GM12878 (cell line): ENCODE data around the gene LCAT. TPM values are rescaled to one million over a fixed set of nuclear protein-coding genes. Genes with fewer than 3 reads are reported as not detected.
A peak's percentile ranks its signal among the peaks of the same experiment; 100 is the strongest.

Source experiments
- ATAC-seq: fragments of 200-7000 bp; cut with Tn5 transposase; 3 replicates; pipeline ENCODE4 v1.9.1; 2020; ENCODE audit warnings: mild to moderate bottlenecking, moderate library complexity
- BruUV-seq: library from RNA; stranded (reverse); fragments of 400-500 nt; replicated peaks from 2 replicates; lab custom pipeline; 2021; lab: Mats Ljungman, UMichigan
- CTCF ChIA-PET: fragments of 300-600 bp; sonication (Branson Sonifier 250); formaldehyde crosslinking; extraction: SDS; loops from one replicate; lab custom pipeline; 2021; ENCODE audit warnings: inconsistent platforms; lab: Yijun Ruan, JAX
- POLR2A ChIA-PET: fragments of 350-600 bp; formaldehyde crosslinking; extraction: SDS; loops from one replicate; lab custom pipeline; 2021; ENCODE audit warnings: inconsistent platforms; lab: Charles Lee
- RAD21 ChIA-PET: fragments of 300-600 bp; sonication (Branson Sonifier 250); formaldehyde crosslinking; loops from one replicate; lab custom pipeline; 2023; ENCODE audit warnings: antibody characterized with exemption; ENCODE audit not compliant: unreplicated experiment; lab: Charles Lee
- SMC1A ChIA-PET: fragments of 300-600 bp; sonication (Branson Sonifier 250); formaldehyde crosslinking; loops from one replicate; lab custom pipeline; 2023; ENCODE audit not compliant: unreplicated experiment, uncharacterized antibody; lab: Charles Lee
- DNase-seq: peaks from one replicate; pipeline ENCODE4 v3.0.0-alpha.2; 2011; ENCODE audit warnings: low read depth, low spot score
- FAIRE-seq: peaks from 3 replicates; lab custom pipeline; 2011; peaks lifted over from hg19 to GRCh38; lab: Jason Lieb, UNC
- H2AFZ ChIP-seq: 2 replicates; pipeline ENCODE4 v1.6.0; 2011; ENCODE audit warnings: low read depth, low read length, control low read depth; ENCODE audit not compliant: control insufficient read depth
- H3K27ac ChIP-seq: 2 replicates; pipeline ENCODE4 v1.5.1; 2011; ENCODE audit warnings: control low read depth; ENCODE audit not compliant: control insufficient read depth, insufficient read depth
- H3K27me3 ChIP-seq, 2 experiments: replicated peaks in 1 of 2; 2 replicates each; pipeline versions ENCODE4 v1.6.0 to v1.6.1; 2011; ENCODE audit warnings: low read length in 1 of 2; ENCODE audit not compliant: control insufficient read depth in 2 of 2, insufficient read depth in 2 of 2
- H3K36me3 ChIP-seq, 2 experiments: 2 replicates each; pipeline ENCODE4 v1.5.1; 2011; ENCODE audit warnings: low read length in 1 of 2; ENCODE audit not compliant: control insufficient read depth in 2 of 2, insufficient read depth in 2 of 2
- H3K4me1 ChIP-seq: 2 replicates; pipeline ENCODE4 v1.6.1; 2011; ENCODE audit warnings: mild to moderate bottlenecking, low read length, moderate library complexity, mixed read lengths; ENCODE audit not compliant: control insufficient read depth, insufficient read depth
- H3K4me2 ChIP-seq: 2 replicates; pipeline ENCODE4 v1.6.0; 2011; ENCODE audit warnings: control low read depth; ENCODE audit not compliant: control insufficient read depth, insufficient read depth
- H3K4me3 ChIP-seq: fragments of 200-600 bp; sonication (generic); 2 replicates; pipeline ENCODE4 v1.5.1; 2016
- H3K79me2 ChIP-seq: 2 replicates; pipeline ENCODE4 v1.6.0; 2011; ENCODE audit warnings: low read length; ENCODE audit not compliant: control insufficient read depth, insufficient read depth
- H3K9ac ChIP-seq: 2 replicates; pipeline ENCODE4 v1.8.0; 2011; ENCODE audit warnings: low read length, control low read depth, mixed read lengths; ENCODE audit not compliant: control insufficient read depth, insufficient read depth
- H3K9me3 ChIP-seq: replicated peaks from 3 replicates; pipeline ENCODE4 v1.5.1; 2011; ENCODE audit warnings: mild to moderate bottlenecking, low read length; ENCODE audit not compliant: control insufficient read depth, insufficient read depth
- H4K20me1 ChIP-seq: 2 replicates; pipeline ENCODE4 v1.6.0; 2011; ENCODE audit not compliant: control insufficient read depth, insufficient read depth
- CBX3 ChIP-seq: fragments of 200-600 bp; sonication (generic); IDR thresholded peaks from 2 replicates; pipeline ENCODE4 v1.6.1; 2016; ENCODE audit warnings: low read depth, borderline replicate concordance
- E2F4 ChIP-seq: IDR thresholded peaks from 2 replicates; pipeline ENCODE4 v1.6.1; 2012; ENCODE audit warnings: low read depth, low read length, improper control_type of control experiment
- EED ChIP-seq: sonication (generic); IDR thresholded peaks from 2 replicates; pipeline ENCODE4 v1.6.1; 2016; ENCODE audit warnings: antibody characterized with exemption, low read depth
- HCFC1 ChIP-seq: fragments of 150-350 bp; IDR thresholded peaks from 2 replicates; pipeline ENCODE4 v1.6.1; 2014; ENCODE audit warnings: low read length
- IRF3 ChIP-seq: fragments of 450-650 bp; IDR thresholded peaks from 2 replicates; pipeline ENCODE4 v1.6.1; 2014; ENCODE audit warnings: mild to moderate bottlenecking
- KDM1A ChIP-seq: fragments of 200-600 bp; sonication (generic); IDR thresholded peaks from 2 replicates; pipeline ENCODE4 v1.6.1; 2016; ENCODE audit warnings: borderline replicate concordance
- MYC ChIP-seq: IDR thresholded peaks from 2 replicates; pipeline ENCODE4 v1.6.1; 2011; ENCODE audit warnings: mild to moderate bottlenecking, low read length, moderate library complexity, inconsistent platforms; ENCODE audit not compliant: insufficient read depth, insufficient replicate concordance, insufficient read length, severe bottlenecking
- NBN ChIP-seq: fragments of 450-650 bp; IDR thresholded peaks from 2 replicates; pipeline ENCODE4 v1.6.1; 2016
- PAX5 ChIP-seq: IDR thresholded peaks from 2 replicates; pipeline ENCODE4 v1.6.1; 2011; ENCODE audit warnings: low read depth, low read length, borderline replicate concordance
- POLR2A ChIP-seq: IDR thresholded peaks from 2 replicates; pipeline ENCODE4 v1.6.1; 2011; ENCODE audit warnings: low read depth, mild to moderate bottlenecking, low read length
- RAD51 ChIP-seq: fragments of 450-650 bp; IDR thresholded peaks from 2 replicates; pipeline ENCODE4 v1.6.1; 2016; ENCODE audit warnings: moderate library complexity, mild to moderate bottlenecking, inconsistent platforms
- RFX5 ChIP-seq: IDR thresholded peaks from 2 replicates; pipeline ENCODE4 v1.6.1; 2011; ENCODE audit warnings: low read depth, low read length, improper control_type of control experiment
- SIN3A ChIP-seq: IDR thresholded peaks from 2 replicates; pipeline ENCODE4 v1.6.1; 2012; ENCODE audit warnings: low read depth, low read length, improper control_type of control experiment
- SIX5 ChIP-seq: IDR thresholded peaks from 2 replicates; pipeline ENCODE4 v1.6.1; 2011; ENCODE audit warnings: mild to moderate bottlenecking, low read depth, low read length, moderate library complexity; ENCODE audit not compliant: severe bottlenecking
- SPI1 ChIP-seq: IDR thresholded peaks from 2 replicates; pipeline ENCODE4 v1.6.1; 2011; ENCODE audit warnings: low read depth, mild to moderate bottlenecking, low read length, moderate library complexity, borderline replicate concordance; ENCODE audit not compliant: insufficient read depth
- SUPT20H ChIP-seq: IDR thresholded peaks from 2 replicates; pipeline ENCODE4 v1.6.1; 2011; ENCODE audit warnings: low read depth, mild to moderate bottlenecking, low read length, moderate library complexity, borderline replicate concordance; ENCODE audit not compliant: control insufficient read depth
- TCF7 ChIP-seq: IDR thresholded peaks from 2 replicates; pipeline ENCODE4 v1.6.1; 2014; ENCODE audit warnings: antibody characterized with exemption, borderline replicate concordance
- YBX1 ChIP-seq: fragments of 450-650 bp; IDR thresholded peaks from 2 replicates; pipeline ENCODE4 v1.6.1; 2016; ENCODE audit warnings: antibody characterized with exemption
- whole genome bisulfite sequencing: methylation state at CpG from one replicate; pipeline ENCODE4 v1.1.6; 2016; ENCODE audit warnings: low lambda C conversion rate; ENCODE audit not compliant: insufficient replicate concordance, insufficient coverage; ENCODE audit errors: missing lambda C conversion rate; 5-methylcytosine and 5-hydroxymethylcytosine counted together
- in situ Hi-C: fragments of 300-500 bp; cut with MboI; formaldehyde crosslinking; loops from 9 replicates; pipeline ENCODE4 v1.14.3; 2018; ENCODE audit warnings: mixed read lengths
- intact Hi-C: fragments of 100-400 bp; cut with micrococcal nuclease; formaldehyde crosslinking; loops from one replicate; pipeline ENCODE4 v1.14.2; 2022; ENCODE audit not compliant: unreplicated experiment
- polyA plus RNA-seq, 11 experiments: library from polyadenylated mRNA; depleted of rRNA in 4 of 11; unstranded in 6 of 11; stranded (reverse) in 5 of 11; fragments of >200 nt; fragmentation: Nextera tagmentation in 4 of 11; fragmentation: Illumina TruSeq in 1 of 11; extraction: Ambion mirVana in 4 of 11; extraction: Trizol in 1 of 11; gene quantifications; 1 replicate in 1 of 11; 2 replicates in 10 of 11; pipeline versions ENCODE4 v1.2.1 to v1.2.3, GENCODE V29; 2011 to 2016; ENCODE audit warnings: inconsistent platforms in 2 of 11, missing spikeins in 2 of 11, low read depth in 1 of 11
- total RNA-seq, 4 experiments: library from RNA; depleted of rRNA in 3 of 4; stranded (reverse); fragments of >200 nt in 3 of 4; fragmentation: Illumina TruSeq in 1 of 4; extraction: Trizol in 1 of 4; gene quantifications; 2 replicates each; pipeline versions ENCODE4 v1.2.1 to v1.2.3, GENCODE V29; 2013 to 2021
- TF ChIP-seq, protein P1 (sequence below): IDR thresholded peaks from 2 replicates; pipeline ENCODE4 v1.6.1; 2012; ENCODE audit warnings: low read depth, low read length, improper control_type of control experiment
- TF ChIP-seq, protein P2 (sequence below): IDR thresholded peaks from 2 replicates; pipeline ENCODE4 v1.6.1; 2011; ENCODE audit warnings: mild to moderate bottlenecking, low read depth, low read length, moderate library complexity; ENCODE audit not compliant: insufficient replicate concordance

Gene LCAT
- total and polyA plus RNA-seq, 10 of the 15 experiments (the other 5 are each of a cell fraction or from before 2014, with no cell fraction given), result 0.61 to 11.7 (median 3.3) TPM

DNA sequence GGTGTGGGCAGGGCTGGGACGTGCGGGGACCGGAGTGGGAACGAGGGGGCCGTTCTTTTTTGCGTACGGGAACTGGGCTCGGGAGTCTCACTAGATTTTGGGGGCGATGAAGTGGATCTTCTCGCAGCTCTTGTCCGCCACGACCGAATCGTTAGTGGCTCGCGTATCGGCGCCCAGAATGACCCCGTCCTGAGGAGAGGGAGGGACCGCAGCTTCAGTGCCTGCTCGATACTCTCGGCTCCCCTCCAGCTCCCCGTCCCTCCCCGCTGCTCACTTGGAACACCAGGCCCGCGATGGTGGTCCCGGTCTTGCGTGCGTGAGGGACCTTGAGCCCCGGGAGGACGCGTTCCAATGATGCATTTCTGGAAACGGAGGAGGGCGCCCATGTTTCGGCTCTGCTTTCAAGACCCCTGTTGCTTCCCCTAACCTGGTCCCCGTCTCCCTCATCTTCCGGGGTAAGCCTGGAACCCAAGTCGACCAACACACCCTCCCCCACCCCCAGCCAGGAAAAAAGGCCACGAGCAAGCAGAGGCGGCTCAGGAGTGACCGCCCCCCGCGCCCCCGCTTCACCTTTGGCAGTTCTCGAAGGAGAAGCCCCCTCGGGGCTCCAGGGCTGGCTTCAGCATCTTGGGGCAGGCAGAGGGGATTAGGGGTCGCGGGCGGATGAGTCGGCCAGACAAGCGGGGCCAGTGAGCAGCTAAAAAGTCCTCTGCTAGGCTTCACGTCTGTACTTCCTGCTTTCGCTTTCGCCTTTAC lies 7.6 kb downstream of the LCAT start, which contains the start of gene PSMB10:
PSMB10 (minus strand) TSS at position 727 of the 756 bp plus-strand sequence; CDS start at position 626, 101 bp downstream.
- DNase-seq (no peak), ATAC-seq (peak; percentile 45), FAIRE-seq (peak; percentile 97)
- Histone ChIP-seq H3K79me2 (peaks cover 31% of the 10 kb centered on the region), H3K27ac (peak within 1 kb of the TSS; percentile 98), H2AFZ (no peak within 1 kb of the TSS; the same call in 1 of the 2 replicates), H3K4me1 (peaks cover 12% of the 10 kb centered on the region), H3K36me3 (peaks cover 21 to 23% of the 10 kb centered on the region in 2 experiments), H3K4me3 (peak within 1 kb of the TSS; percentile 89), H3K4me2 (peak within 1 kb of the TSS; percentile 82), H3K9ac (peak within 1 kb of the TSS; percentile 94), H3K9me3 (no peaks in the 10 kb centered on the region), H3K27me3 (no peaks in the 10 kb centered on the region), H4K20me1 (no peaks in the 10 kb centered on the region)
- BruUV-seq, result TSS peak; percentile 92
- WGBS, result 1% methylated on average over 51 of the region's 54 CpGs
- ChIA-PET CTCF (interaction anchor here (0.6 to 3.5 kb wide), 19 partner anchors 8 to 415 kb away, joined by 3 to 15 read pairs (median 3); partner anchors contain the start of gene NRN1L), POLR2A (interaction anchor here (0.5 to 3.4 kb wide), 20 partner anchors 8 to 455 kb away, joined by 3 to 16 read pairs (median 3); partner anchors contain the start of genes ACD, ATP6V0D1, CTCF and LCAT), RAD21 (interaction anchor here (0.7 to 1.7 kb wide), 22 partner anchors 26 to 455 kb away, joined by 3 to 10 read pairs (median 3); partner anchors contain the start of genes ATP6V0D1, DDX28, DUS2 and EDC4), SMC1A (interaction anchor here (0.9 to 2.0 kb wide), 12 partner anchors 10 to 266 kb away, joined by 3 to 6 read pairs (median 3); partner anchors contain the start of genes NFATC3 and NUTF2)
- intact Hi-C loops (loop anchor here (2.0 to 5.0 kb wide), 2 partner anchors 90 to 106 kb away; partner anchors contain the start of genes CENPT and NUTF2), in situ Hi-C loops (no loop called here)
- TF ChIP-seq, protein P1, sequence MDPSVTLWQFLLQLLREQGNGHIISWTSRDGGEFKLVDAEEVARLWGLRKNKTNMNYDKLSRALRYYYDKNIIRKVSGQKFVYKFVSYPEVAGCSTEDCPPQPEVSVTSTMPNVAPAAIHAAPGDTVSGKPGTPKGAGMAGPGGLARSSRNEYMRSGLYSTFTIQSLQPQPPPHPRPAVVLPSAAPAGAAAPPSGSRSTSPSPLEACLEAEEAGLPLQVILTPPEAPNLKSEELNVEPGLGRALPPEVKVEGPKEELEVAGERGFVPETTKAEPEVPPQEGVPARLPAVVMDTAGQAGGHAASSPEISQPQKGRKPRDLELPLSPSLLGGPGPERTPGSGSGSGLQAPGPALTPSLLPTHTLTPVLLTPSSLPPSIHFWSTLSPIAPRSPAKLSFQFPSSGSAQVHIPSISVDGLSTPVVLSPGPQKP, result no peak; the same call in 1 of the 2 replicates
- TF ChIP-seq EED, result no peak
- no peak for TF ChIP-seq SPI1
- TF ChIP-seq SUPT20H, result no peak
- peak; percentile 14 for TF ChIP-seq SIX5
- TF ChIP-seq IRF3, result no peak
- no peak for TF ChIP-seq MYC
- peak; percentile 75 for TF ChIP-seq POLR2A
- TF ChIP-seq PAX5, result no peak
- no peak for TF ChIP-seq CBX3
- TF ChIP-seq YBX1, result no peak
- TF ChIP-seq KDM1A, result no peak
- no peak for TF ChIP-seq RFX5
- TF ChIP-seq RAD51, result no peak
- no peak; the same call in 1 of the 2 replicates for TF ChIP-seq SIN3A
- TF ChIP-seq NBN, result no peak
- TF ChIP-seq, protein P2, sequence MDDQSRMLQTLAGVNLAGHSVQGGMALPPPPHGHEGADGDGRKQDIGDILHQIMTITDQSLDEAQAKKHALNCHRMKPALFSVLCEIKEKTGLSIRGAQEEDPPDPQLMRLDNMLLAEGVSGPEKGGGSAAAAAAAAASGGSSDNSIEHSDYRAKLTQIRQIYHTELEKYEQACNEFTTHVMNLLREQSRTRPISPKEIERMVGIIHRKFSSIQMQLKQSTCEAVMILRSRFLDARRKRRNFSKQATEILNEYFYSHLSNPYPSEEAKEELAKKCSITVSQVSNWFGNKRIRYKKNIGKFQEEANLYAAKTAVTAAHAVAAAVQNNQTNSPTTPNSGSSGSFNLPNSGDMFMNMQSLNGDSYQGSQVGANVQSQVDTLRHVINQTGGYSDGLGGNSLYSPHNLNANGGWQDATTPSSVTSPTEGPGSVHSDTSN, result no peak
- no peak for TF ChIP-seq TCF7
- TF ChIP-seq E2F4, result no peak
- TF ChIP-seq HCFC1, result peak; percentile 39; the same call in 1 of the 2 replicates
